Hepatocyte (in vitro differentiated cells): ENCODE measurements around the gene RBX1.

Experiments used
- CTCF ChIP-seq: fragments of 200-600 bp; sonication (generic); IDR thresholded peaks from 2 replicates; pipeline ENCODE4 v1.5.1; 2016; ENCODE audit warnings: antibody characterized with exemption, mild to moderate bottlenecking; ENCODE audit not compliant: poor library complexity
- EZH2phosphoT487 ChIP-seq: fragments of 200-600 bp; sonication (generic); IDR thresholded peaks from one replicate; pipeline ENCODE4 v1.6.1; 2018; ENCODE audit warnings: antibody characterized with exemption, mild to moderate bottlenecking, low read depth, moderate library complexity; ENCODE audit not compliant: unreplicated experiment, severe bottlenecking

GRCh38 chr22:40991298-40991697 lies 40.1 kb downstream of the RBX1 start:
- TF ChIP-seq EZH2phosphoT487 (no peak), CTCF (no peak)
